CD4-positive, alpha-beta T cell treated with Interleukin-4 for 4 hours (primary cell): ENCODE data around the gene PASK.
"Not testable (repeated sequence)": the region's sequence is repeated elsewhere in the genome, so short reads cannot be mapped to it uniquely, and the experiment has no call there.

Source experiments
- DNase-seq: peaks from one replicate; pipeline ENCODE4 v3.0.0-alpha.2; 2020

The PASK gene

DNA sequence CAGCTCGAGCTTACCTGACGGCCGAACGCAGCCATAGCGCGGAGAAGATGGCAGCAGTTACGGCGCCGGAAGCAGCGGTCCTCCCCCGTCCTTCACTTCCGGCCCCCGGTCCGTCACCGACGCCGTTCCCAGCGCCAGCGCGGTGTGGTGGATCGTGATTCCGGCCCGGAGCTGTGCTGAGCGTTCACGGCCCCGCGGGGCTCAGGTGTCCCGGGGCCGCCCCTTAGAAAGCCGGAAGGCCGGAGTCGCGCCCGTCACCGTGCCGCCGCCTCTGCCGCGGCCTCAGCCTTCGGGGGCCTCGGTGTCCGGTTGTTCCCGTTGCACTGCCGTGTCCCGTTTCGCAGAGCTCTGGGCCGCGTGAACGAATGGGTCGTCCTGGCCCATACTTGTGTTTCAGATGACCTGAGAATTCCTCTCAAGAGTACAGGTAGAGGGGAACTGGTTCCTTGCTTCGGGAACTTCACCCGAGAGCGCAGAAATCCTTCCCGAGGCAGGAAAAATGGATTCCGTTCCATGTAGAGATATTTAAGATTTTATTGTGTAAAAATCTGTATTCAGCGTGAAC, 47.0 kb downstream of the PASK start, which contains the start of gene MTERF4:
Gene MTERF4, minus strand, starts transcription at position 49 of the 565 bp plus-strand sequence. Its CDS starts 14 bp downstream, at position 35.
- DNase-seq: peak; percentile 86

DNA sequence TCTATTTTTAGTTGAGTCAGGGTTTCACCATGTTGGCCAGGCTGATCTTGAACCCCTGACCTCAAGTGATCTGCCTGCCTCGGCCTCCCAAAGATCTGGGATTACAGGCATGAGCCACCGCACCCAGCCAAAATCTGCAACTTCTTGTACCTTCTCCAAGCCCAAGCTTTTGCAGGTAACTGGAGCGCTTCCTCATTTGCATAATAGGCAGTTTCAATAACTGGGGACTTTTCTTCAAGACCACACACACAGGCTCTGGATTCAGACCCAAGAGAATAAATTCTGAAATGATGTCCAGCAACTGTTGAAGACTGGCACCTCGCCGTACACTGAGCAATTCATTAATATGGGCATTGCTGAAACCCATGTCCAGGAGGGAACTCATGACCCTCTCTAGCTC, 50.0 kb downstream of the PASK start:
- no peak for DNase-seq

DNA sequence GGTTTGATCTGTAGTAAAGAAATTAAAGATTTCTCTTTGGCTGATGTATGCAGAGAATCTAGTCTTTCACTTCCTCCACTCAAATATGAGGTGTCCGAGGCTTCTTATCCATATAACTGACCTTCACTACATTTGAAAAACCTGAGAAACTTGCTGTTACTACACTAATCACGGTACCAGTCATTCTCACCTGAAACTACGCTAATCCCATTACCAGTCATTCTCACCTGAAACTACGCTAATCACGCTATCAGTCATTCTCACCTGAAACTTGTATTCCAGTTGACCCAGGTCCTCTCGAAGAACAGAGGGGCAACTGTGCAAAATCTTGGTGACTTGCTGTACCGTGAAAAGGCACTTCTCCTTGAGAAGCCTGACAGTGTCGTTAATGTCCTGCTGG, 52.3 kb downstream of the PASK start:
- DNase-seq: no peak

DNA sequence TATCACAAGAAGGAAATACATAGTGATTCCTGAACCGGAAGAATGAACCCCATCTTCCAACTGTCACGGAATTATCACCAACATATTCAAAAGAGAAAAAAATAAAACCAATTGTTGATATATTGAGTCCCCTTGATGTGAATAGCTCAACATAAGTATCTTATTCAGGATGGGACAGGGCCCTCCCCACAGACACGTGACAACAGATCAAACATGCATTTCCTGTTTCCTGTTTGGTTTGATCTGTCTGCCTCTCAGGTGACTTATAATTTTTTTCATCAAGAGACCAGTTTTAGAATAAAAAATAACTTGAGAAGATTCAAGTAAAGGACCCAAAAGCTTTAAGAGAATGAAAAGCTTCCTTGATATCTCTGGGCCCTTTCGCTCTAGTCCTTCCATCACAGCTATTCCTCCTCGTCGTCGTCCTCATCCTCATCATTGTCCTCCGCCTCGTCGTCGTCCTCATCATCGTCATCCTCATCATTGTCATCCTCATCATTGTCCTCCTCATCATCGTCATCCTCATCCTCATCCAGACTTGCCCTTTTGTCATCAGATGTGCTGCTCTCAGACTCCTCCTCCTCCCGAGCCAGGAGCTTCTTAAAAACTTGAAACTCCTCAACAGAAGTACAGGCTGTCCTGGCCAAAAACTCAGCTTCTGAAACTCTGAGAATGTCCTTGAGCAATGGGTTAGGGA, 53.5 kb downstream of the PASK start:
- DNase-seq: peak; percentile 78

DNA sequence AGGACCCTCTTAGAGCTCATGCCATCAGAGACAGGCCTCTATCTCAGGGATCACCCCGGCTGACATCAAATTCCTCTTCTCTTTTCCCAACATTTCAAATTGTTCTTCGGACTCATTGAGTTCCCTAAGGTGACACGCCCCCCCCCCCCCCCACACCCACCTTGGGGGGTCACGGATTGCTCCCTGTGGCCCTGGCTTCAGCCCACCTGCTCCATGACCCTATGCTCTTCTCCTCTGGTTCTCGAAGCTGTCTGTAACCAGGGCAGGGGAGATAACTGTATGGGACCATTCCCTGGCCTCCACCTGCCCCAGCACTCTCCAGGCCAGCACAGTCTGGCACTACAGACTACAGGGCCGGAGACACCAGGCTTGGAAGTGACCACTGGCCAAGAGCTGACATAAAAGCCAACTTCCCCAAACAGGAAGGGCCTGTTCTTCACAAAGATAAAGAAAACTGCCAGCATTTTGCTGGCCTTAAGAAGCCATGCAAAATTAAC, 54.3 kb downstream of the PASK start:
- DNase-seq: no peak

DNA sequence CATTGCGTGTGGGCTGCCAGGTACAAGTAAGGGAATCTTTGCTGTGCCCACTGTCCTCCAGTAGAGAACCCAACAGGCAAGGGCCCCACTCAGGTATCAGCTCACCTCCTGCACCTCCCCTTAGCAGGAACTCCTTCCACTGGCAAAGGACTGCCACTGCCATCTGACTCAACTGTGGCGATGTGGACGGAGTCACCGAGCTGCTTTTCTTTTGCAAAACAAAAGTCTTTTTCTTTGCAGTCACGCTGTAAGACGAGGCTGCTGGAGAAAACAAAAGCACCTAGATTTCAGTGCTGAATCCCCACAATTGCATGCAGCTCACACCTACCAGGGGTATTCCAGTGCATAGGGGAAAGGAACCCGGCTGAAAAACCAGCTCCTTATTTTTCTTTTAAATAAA, 55.1 kb downstream of the PASK start:
- no peak for DNase-seq

DNA sequence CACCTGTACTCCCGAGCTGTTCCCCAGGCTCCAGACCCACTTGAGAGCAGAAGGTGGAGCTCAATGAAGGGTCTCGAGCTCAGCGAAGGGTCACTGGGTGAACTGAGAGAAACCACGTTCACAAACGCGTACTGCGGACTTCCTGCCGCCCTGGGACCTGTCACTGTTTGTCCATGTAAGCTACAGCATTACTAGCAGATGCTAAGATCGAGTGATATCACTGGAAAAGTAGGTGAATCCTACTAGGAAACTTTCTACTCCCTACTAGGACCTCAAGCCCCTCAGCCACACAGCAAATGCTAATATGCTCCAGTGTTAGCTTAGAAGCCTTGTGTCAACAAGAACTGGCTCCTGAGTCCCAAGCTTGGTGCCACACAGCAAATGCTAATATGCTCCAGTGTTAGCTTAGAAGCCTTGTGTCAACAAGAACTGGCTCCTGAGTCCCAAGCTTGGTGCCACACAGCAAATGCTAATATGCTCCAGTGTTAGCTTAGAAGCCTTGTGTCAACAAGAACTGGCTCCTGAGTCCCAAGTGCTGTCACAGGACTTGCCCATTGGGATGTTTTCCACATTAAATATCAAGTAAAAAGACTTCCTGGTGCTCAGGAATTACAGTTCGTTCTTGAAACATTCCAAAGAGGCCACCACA, 56.0 kb downstream of the PASK start:
- not testable (repeated sequence) for DNase-seq

DNA sequence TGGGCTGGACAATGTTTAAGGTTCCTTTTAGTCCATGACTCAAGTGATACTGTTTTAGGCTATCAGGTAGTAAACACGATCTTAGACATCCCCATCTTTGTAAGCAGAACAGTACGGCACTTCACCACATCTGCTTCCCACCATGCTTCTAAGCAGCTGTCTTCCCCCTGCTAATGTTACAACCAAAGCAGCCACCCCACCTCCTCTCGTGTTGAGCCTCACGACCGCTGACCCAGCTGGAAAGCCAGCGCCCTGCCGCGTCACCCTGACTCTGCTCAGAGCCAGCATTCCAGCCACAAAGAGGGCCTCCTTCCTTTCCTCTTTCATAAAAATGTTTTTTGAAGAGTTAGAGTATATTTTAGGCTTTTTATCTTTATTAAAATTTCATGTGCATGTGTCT, 56.6 kb downstream of the PASK start:
- DNase-seq: no peak

DNA sequence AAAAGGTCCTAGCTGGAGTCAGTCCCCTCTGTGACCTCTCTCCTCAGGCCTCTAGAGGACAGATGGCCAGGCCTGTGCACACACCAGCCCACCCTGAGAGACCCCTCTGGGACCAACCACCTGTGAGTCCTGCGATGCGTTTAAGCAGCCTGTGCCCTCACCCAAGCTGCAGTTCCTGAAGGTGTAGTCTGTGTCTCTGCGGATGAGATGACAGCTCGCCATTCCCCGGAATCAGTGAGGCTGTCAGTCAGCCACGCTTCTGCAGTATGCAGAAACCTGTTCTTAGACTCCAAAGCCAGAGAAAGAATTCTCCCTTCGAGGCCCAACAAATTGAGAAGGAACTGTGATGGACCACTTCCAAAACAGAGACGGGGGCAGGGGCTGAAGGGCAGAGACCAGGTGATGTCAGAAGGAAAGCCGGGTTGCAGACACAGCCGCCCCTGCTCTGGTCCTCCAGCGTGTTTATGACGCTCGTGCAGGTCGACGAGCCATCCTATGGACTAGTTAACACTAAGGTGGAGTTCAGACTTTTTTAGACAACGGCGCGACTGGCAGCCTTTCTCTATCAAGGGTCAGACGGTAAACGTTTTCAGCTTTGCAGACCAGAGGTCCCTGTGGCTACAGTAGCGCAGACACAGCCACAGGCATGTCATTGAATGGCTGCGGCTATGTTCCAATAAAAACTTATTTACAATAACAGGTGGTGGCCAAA, 57.4 kb downstream of the PASK start:
- DNase-seq: no peak

DNA sequence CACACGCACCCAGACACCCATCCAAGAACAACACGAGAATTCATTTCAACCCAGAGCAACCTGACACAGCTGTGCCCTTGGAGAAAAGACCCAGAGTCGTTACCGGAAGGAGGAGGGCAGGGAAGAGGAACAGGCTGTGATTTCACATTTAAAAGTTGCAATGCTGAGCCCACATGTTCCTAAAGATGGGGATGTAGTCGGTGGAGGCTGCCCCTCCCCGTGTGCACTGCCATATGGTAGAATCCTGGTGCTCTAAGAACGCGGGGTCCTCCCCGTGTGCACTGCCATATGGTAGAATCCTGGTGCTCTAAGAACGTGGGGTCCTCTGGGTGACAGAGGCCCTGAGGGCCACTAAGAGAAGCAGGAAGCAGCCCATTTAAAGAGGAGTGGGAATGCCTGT, 58.1 kb downstream of the PASK start:
- no peak for DNase-seq

DNA sequence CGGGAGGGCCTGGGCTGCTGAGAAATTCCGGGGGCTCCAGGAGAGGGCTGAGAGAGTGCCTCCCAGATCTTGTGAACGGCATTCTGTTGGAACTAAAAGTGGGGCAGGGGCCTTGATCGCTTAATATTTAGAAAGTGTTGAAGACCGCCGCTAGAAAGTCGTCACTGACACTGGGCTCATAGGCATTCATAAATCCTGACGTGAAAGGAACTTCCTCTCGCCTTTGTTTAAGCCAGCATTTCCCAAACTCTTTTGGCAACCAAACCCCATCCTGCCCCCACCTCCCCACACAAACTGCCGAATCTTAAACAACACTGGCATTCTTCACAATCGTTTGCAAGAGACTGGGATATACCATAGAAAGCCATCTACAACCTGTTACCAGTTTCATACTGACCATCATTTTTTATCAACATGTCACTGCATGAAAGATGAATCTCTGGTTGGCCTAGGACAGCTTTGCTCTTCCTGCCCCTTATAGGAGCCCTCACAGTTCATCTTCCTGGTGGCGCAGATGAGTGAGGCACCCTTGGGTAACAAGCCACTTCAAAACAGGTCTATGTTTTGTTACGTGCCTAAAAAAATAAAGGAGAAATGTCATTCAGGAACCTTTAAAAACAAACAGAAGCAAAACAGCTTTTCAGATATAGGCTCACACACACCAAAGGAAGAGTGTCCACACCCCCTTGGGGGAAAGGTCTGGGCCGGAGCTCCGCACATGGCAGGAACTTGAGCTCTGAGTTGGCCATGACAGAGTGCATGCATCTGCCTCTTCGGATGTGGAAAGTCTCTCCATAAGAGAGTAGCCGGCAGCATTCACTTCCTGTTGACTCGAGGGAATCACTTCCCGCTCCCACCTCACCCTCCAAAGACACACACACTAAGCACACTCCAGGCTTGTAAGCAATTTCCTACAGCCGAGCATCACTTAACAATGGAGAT, 60.2 kb downstream of the PASK start:
- DNase-seq: no peak

DNA sequence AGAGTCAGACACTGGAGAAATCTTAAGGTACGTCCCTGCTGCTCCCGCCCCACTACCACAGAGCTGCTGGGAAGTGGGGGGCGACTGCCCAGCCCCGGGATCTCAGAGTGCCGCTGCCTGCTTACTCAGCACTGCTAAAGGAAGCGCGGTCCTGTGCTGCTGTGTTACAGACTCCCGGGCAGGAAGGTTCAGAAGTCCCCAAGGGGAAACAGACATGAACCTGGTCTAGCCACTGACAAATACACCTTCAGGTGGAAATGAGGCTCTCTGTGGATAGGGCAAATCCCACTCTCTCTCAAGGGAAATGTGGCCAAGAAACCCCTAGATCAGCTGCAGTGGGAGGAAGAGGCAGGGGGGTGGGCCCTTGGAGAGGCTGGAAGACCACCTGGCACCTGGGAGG, 60.9 kb downstream of the PASK start:
- no peak for DNase-seq

DNA sequence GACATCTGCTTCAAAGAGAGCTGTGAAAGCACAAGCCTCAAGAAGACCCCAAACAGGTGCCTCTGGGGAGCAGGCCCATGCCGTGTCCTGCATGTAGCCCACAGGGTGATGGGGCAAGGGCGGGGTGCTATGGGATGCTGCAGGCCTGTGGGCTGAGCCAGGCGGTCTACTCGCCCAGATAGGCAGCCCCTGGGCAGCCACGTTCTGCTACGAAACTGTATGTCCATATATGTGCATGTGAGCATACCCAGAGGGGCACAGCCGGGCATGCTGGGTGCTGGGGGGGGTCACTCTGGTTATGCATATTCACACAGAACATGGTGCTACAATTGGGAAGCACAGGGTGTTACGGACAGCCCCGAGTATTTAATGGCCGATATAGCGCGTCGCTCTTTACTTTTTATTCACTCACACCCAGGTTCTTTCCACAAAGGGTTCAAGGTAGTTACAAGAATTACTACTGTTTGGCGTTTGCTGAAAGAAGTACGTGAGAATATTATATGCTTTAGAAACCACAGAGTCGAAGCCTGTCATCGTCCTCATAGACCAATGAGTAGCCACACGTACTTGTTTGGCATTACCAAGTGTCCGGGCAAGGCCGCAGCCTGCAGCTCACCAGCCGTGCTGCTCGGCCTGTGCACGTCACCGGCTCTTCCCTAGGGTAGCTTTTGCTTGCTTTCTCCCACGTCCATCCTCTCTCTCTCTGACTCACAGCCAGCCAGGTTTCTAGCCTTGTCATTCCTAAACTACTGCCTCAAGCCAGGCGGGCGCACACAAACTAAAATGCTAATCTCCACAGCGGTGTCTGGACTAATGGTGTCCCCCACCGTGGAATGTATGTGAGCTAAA, 61.6 kb downstream of the PASK start:
- no peak for DNase-seq

DNA sequence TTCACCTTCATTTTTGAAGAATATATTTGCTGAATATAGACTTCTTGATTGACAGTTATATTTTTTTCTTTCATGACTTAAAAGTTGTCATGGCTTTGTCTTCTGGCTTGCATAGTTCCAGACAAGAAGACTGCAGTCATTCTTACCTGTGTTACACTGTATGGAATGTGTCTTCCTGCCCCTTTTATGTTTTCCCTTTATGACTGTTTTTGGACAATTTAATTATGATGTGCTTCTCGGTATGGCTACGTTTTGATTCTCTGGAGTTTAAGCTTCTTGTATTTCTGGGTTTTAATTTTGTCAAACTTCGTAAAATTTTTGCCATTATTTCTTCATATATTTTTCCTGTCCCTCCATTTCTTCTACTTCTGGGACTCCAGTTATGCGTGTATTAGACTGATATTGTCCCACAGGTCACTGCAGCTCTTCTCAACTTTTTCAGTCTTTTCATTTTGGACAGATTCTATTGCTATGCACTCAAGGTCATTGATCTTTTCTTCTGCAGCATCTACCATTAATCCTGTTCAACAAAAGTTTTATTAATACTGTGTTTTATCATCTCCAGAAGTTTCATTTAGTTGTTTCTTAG, 64.3 kb downstream of the PASK start:
- DNase-seq: no peak

DNA sequence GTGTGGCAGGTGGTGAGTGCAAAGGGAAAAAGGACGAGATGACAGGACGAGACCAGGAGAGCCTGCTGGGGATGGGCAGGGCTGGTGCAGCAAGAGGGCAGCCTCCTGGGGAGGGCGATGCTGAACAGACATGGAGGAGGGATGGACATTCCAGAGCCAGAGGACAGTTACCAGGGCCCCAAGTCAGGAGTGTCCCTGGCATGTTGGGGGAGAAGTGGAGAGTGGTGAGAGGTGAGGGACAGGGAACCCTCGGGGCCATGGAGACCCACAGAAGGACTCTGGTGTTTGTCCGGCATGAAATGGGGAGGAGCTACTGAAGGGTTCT, 66.2 kb downstream of the PASK start:
- no peak for DNase-seq

DNA sequence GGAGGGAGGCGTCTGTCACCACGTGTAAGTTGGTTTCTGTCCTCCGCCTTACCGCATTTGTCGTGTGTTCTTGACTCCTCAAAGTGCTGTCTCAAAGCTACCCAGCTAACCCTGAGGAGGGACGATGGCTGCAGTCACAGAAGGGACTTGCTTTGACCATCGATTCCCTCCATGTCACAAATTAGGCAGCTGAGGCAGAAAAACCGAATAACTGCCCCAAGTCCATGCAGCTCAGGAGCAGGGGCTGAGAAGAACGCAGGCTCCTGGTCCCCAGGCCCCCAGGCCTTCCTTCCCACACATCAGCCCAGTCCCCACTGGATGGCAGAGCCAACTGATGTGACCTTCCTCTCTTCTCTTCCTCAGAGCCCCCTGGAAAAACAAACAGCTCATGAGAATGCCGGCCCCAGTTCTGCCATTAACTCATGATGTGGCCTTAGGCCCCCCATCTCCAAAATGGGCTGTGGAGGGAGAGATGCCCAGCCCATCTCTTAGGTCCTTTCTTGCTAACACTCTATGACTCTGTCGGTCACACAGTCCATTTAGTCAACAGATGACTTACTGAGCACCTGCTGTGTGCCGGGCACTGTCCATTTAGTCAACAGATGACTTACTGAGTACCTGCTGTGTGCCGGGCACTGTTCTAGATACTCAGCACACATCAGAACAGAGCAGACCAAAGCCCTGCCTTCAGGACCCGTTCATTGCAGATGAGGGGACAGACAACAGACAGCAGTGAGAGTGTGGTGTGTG, 66.8 kb downstream of the PASK start:
- no peak for DNase-seq

DNA sequence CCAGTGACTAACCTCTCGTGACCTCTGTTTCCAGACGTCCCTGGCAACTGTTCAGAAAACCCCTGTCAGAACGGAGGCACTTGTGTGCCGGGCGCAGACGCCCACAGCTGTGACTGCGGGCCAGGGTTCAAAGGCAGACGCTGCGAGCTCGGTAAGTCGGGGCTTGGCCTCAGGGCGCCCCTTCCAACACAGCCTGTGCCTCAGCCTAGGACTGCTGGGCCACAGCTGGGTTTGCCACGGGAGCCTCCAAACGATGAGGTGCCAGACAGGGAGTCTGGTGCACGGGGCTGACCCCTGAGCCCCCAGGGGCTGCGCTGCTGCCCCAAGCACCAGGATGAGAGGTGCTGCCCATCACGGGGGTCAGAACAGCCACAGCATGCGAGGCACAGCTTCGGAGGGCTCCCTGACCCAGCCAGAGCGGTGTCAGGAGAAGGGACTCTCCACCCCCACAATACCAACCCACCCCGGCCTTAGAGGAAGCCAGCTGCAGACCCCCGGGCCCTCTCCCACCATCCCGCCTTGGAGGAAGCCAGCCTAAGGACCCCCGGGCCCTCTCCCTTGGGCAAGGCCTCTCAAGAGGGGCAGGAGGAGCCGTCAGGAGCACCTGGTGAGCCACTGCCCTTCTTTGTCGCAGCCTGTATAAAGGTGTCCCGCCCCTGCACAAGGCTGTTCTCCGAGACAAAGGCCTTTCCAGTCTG, 67.5 kb downstream of the PASK start:
- no peak for DNase-seq

DNA sequence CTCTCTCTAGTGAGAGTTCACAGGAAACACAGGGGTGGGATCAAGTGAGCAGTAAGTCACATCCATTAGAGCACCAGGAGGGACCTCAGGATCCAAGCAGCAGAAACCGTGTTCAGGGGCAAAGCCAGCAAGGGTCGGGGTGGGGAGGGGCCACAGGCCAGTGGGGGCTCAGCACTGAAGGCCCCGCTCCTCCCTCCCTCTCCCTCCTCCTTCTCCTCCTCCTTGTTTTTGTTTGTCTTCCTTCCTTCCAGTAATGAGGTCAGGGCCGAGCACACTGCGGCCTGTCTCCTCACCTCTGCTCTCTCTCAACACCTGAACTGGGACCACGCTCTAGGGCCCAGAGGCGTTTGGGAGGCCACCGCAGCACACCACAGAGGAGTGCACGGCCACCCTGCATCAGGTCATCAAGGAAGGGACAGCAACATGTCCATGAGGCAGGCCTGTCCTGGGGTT, 68.1 kb downstream of the PASK start:
- DNase-seq: no peak

DNA sequence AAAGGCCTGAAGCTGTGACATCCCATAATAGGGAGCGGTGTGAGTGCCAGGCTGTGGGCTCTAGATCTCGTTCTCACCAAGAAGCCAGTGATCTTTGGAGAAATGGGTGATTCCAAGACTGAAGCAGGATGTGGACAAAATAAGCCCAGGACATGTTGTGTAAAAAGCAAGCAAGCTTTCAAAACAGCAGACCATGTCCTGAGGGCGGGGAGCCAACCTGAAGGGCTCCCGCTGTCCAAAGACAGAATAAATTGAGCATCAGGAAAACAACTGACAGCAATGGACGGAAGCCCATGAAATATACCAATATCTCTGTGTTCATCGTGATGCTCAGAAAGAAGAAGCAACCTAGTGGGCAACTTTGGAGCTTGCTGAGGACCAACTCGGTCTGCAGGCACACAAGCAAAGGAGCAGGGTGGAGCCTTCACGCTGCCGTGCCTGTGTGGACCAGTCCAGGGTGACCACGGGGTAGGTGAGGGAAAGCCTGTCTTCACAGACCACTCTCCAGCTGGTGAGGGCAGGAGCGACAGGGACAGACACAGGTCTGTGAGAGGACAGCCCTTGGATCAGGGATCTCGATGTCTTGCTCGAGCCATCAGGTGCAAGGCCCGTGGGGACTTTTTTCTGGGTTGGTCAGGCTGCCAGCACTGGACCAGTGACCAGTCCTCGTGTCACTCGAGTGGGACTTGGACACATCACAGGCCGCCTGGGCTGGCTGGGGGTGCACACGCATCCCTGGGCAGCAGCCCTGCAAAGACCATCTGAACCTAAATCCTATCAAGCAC, 68.7 kb downstream of the PASK start:
- DNase-seq: no peak
